Sigmoid colon (tissue), 7 donors: Measurements from ENCODE around the gene CHD8. TPM values are rescaled to one million over a fixed set of nuclear protein-coding genes. Genes with fewer than 3 reads are reported as not detected.

Experiments used
- DNase-seq: peaks from one replicate; pipeline ENCODE4 v3.0.0-alpha.2; 2019
- H3K27ac ChIP-seq, 4 donors: fragments of 200-600 bp; sonication (generic); one replicate each; pipeline ENCODE4 v1.5.1; 2016 to 2019; ENCODE audit warnings: mild to moderate bottlenecking in 1 of 4
- H3K27me3 ChIP-seq, 3 donors: fragments of 200-600 bp; sonication (generic); one replicate each; pipeline ENCODE4 v1.5.1; 2019; ENCODE audit warnings: mild to moderate bottlenecking in 1 of 3
- H3K36me3 ChIP-seq, 4 donors: fragments of 200-600 bp; sonication (generic); one replicate each; pipeline ENCODE4 v1.5.1; 2016 to 2019
- H3K4me1 ChIP-seq, 4 donors: fragments of 200-600 bp; sonication (generic); one replicate each; pipeline ENCODE4 v1.5.1; 2017 to 2019
- H3K4me3 ChIP-seq, 4 donors: fragments of 200-600 bp; sonication (generic); one replicate each; pipeline ENCODE4 v1.5.1; 2017 to 2019; ENCODE audit warnings: mild to moderate bottlenecking in 2 of 4, moderate library complexity in 1 of 4
- H3K9me3 ChIP-seq, 4 donors: fragments of 200-600 bp in 3 of 4; sonication (generic) in 3 of 4; one replicate each; pipeline versions ENCODE4 v1.5.1 to v1.6.1; 2013 to 2019
- EP300 ChIP-seq, 4 donors: sonication (generic); formaldehyde crosslinking; IDR thresholded peaks; one replicate each; pipeline ENCODE4 v1.6.1; 2017; ENCODE audit warnings: antibody characterized with exemption in 4 of 4
- POLR2A ChIP-seq, 2 donors: fragments of 450-650 bp; IDR thresholded peaks; one replicate each; pipeline ENCODE4 v1.6.1; 2016; ENCODE audit warnings: antibody characterized with exemption in 2 of 2, mild to moderate bottlenecking in 2 of 2, moderate library complexity in 2 of 2
- POLR2AphosphoS5 ChIP-seq, 4 donors: sonication (generic); formaldehyde crosslinking; IDR thresholded peaks; one replicate each; pipeline ENCODE4 v1.6.1; 2017; ENCODE audit warnings: antibody characterized with exemption in 4 of 4
- whole genome bisulfite sequencing, 2 donors: extraction: QIAGEN DNeasy Blood & Tissue Kit; methylation state at CpG; one replicate each; pipeline ENCODE4 v1.1.7; 2013; 5-methylcytosine and 5-hydroxymethylcytosine counted together
- intact Hi-C: fragments of 100-400 bp; cut with DNase I; formaldehyde crosslinking; loops from one replicate; pipeline ENCODE4 v1.15.1; 2023
- polyA plus RNA-seq, 3 donors: library from polyadenylated mRNA; stranded (reverse); fragments of 200-250 nt; gene quantifications; one replicate each; pipeline ENCODE4 v1.2.3, GENCODE V29; 2013
- total RNA-seq, 4 donors: library from RNA; depleted of rRNA; stranded (reverse); fragments of >200 nt; gene quantifications; one replicate each; pipeline ENCODE4 v1.1.0, GENCODE V29; 2016
- TF ChIP-seq, protein P1 (sequence below), 4 experiments: fragments of 450-650 bp in 3 of 4; fragments of 200-600 bp in 1 of 4; IDR thresholded peaks; one replicate each; pipeline ENCODE4 v1.5.1; 2016 to 2019; ENCODE audit warnings: antibody characterized with exemption in 4 of 4, mild to moderate bottlenecking in 3 of 4, moderate library complexity in 2 of 4
- donor health status: healthy with polysubstance abuse.
- donor health status: Bipolar disorder and iron deficiency.
- donor health status: healthy.

Gene CHD8, protein sequence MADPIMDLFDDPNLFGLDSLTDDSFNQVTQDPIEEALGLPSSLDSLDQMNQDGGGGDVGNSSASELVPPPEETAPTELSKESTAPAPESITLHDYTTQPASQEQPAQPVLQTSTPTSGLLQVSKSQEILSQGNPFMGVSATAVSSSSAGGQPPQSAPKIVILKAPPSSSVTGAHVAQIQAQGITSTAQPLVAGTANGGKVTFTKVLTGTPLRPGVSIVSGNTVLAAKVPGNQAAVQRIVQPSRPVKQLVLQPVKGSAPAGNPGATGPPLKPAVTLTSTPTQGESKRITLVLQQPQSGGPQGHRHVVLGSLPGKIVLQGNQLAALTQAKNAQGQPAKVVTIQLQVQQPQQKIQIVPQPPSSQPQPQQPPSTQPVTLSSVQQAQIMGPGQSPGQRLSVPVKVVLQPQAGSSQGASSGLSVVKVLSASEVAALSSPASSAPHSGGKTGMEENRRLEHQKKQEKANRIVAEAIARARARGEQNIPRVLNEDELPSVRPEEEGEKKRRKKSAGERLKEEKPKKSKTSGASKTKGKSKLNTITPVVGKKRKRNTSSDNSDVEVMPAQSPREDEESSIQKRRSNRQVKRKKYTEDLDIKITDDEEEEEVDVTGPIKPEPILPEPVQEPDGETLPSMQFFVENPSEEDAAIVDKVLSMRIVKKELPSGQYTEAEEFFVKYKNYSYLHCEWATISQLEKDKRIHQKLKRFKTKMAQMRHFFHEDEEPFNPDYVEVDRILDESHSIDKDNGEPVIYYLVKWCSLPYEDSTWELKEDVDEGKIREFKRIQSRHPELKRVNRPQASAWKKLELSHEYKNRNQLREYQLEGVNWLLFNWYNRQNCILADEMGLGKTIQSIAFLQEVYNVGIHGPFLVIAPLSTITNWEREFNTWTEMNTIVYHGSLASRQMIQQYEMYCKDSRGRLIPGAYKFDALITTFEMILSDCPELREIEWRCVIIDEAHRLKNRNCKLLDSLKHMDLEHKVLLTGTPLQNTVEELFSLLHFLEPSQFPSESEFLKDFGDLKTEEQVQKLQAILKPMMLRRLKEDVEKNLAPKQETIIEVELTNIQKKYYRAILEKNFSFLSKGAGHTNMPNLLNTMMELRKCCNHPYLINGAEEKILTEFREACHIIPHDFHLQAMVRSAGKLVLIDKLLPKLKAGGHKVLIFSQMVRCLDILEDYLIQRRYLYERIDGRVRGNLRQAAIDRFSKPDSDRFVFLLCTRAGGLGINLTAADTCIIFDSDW (N-terminal part only)
- 10 to 100 TPM; 36.0 to 53.5 (median 44.8) TPM for total RNA-seq
- 10 to 100 TPM in 2 of 3 donors, 1 to 10 TPM in 1; 9.0 to 32.9 (median 10.2) TPM for polyA plus RNA-seq

DNA sequence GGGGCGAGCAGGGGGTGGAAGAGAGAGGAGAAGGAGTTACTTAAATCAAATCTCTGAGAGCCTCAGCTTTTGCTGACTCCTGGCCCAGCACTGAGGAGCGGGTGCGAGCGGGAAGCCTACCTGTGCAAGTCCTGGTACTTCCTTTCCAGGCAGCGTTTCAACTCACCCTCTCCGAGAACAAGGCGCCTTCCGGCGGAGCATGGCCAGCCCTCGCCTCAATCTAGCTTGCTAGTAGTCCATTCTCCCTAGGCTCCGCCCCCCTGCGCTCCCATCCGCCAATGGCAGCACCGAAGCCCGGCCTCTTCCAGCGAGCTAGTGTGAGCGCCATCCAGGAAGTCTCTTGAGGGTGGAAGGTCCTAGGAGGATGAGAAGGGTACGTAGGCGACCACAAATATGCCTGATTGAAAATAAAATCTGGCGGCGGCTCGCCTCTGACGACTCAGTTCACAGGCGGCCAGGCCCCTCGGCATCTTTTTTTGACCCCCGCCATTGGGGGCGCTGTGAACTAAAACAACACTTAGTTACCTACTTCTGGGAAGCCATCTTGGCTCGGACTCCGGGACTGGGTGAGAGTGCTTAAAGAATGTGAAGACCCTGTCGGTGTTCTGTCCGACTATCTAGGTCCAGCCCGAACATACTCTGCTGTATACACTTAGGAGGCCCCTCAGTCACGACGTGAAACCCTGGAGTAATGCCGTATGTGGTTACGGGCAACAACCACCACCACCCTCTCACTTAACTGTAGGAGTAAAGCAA is at the start of gene CHD8:
Gene CHD8, minus strand, starts transcription at position 212 of the 756 bp plus-strand sequence. CDS start 24,480 bp downstream, outside the sequence.
- no peaks in the 10 kb centered on the region for H3K9me3 ChIP-seq
- WGBS, 2 donors, result 0 to 1% methylated on average over 36 of the region's 36 CpGs
- peak within 1 kb of the TSS; percentile 74 to 89 (median 86) for H3K4me3 ChIP-seq
- H3K4me1 ChIP-seq, result peaks cover 0 to 26% (median 25%) of the 10 kb centered on the region in 4 donors
- peak; percentile 100 for DNase-seq
- H3K27me3 ChIP-seq, result no peaks in the 10 kb centered on the region
- TF ChIP-seq, protein P1, sequence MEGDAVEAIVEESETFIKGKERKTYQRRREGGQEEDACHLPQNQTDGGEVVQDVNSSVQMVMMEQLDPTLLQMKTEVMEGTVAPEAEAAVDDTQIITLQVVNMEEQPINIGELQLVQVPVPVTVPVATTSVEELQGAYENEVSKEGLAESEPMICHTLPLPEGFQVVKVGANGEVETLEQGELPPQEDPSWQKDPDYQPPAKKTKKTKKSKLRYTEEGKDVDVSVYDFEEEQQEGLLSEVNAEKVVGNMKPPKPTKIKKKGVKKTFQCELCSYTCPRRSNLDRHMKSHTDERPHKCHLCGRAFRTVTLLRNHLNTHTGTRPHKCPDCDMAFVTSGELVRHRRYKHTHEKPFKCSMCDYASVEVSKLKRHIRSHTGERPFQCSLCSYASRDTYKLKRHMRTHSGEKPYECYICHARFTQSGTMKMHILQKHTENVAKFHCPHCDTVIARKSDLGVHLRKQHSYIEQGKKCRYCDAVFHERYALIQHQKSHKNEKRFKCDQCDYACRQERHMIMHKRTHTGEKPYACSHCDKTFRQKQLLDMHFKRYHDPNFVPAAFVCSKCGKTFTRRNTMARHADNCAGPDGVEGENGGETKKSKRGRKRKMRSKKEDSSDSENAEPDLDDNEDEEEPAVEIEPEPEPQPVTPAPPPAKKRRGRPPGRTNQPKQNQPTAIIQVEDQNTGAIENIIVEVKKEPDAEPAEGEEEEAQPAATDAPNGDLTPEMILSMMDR (IDR thresholded peaks at IDR 0.05), result peak in 2 of 4 experiments; percentile 23 to 37
- TF ChIP-seq POLR2A (IDR thresholded peaks at IDR 0.05), result peak in 1 of 2 donors; percentile 49
- TF ChIP-seq EP300 (IDR thresholded peaks at IDR 0.05), result no peak
- peak in 3 of 4 donors; percentile 73 to 84 (median 82) for TF ChIP-seq POLR2AphosphoS5 (IDR thresholded peaks at IDR 0.05)
- peaks cover 0 to 13% (median 6%) of the 10 kb centered on the region in 4 donors for H3K36me3 ChIP-seq
- intact Hi-C loops, result loop anchor here (1.0 to 10.0 kb wide), 4 partner anchors 19 to 461 kb away; partner anchors contain the start of genes RAB2B and SLC39A2
- H3K27ac ChIP-seq, result peak within 1 kb of the TSS; percentile 87 to 97 (median 92)

DNA sequence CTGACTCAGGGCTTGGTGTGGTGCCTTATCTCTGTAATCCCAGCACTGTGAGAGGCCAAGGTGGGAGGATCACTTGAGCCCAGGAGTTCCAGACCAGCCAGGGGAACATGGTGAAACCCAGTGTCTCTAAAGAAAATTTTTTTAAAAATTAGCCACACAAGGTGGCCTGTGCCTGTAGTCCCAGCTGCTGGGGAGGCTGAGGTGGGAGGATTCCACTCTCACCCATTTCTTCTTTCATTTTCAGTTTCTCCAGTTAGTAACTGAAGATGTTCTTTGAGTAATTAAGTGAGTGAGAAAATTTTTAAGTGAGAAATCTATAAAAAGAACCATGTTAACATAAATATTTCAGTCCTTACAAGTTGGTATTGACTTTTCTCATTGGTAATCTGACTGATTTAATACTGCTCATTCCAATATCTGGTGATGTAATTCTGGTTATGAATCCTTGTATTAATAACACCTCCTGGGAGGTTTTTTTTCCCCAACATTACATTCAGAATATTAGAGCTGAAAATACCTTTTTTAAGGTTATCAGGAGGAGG is 49.2 kb upstream of the CHD8 start:
- Histone ChIP-seq H3K36me3 (peaks cover 0 to 43% (median 20%) of the 10 kb centered on the region in 4 donors), H3K27me3 (no peaks in the 10 kb centered on the region), H3K27ac (no peak overlapping the region), H3K4me1 (peaks cover 0 to 17% (median 14%) of the 10 kb centered on the region in 4 donors), H3K4me3 (no peak overlapping the region), H3K9me3 (no peaks in the 10 kb centered on the region)
- DNase-seq, result no peak
- intact Hi-C loops, result no loop called here
- TF ChIP-seq, protein P1 (IDR thresholded peaks at IDR 0.05), result no peak
- TF ChIP-seq EP300 (IDR thresholded peaks at IDR 0.05) (no peak), POLR2A (IDR thresholded peaks at IDR 0.05) (no peak), POLR2AphosphoS5 (IDR thresholded peaks at IDR 0.05) (no peak)

DNA sequence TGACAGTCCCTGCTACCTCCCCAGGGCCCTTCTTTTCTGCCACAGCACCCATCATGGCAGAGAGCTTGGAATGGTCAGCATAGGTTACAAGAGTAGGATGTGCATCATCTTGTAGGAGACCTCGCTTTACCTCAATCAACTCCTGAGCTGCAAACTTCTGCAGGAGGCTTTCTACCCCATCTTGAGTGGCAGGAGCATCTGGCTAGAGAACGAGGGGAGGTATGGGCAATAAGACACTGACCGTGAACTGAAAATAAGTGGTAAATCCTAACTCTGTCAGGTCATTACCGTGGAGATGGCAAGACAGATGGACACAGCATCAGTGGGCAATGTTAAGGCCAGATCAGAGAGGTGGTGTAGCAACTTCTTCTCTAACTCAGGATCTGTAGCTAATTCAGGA is 47.5 kb upstream of the CHD8 start:
- Histone ChIP-seq H3K4me3 (no peak overlapping the region), H3K27me3 (no peaks in the 10 kb centered on the region), H3K36me3 (peaks cover 0 to 60% (median 26%) of the 10 kb centered on the region in 4 donors), H3K27ac (no peak overlapping the region), H3K9me3 (no peaks in the 10 kb centered on the region), H3K4me1 (peaks cover 0 to 7% (median 2%) of the 10 kb centered on the region in 4 donors)
- WGBS, 2 donors, result 94 to 97% methylated on average over 4 of the region's 4 CpGs
- DNase-seq, result no peak
- TF ChIP-seq POLR2AphosphoS5 (IDR thresholded peaks at IDR 0.05) (peak in 1 of 4 donors; percentile 6), POLR2A (IDR thresholded peaks at IDR 0.05) (no peak)
- intact Hi-C loops, result no loop called here

DNA sequence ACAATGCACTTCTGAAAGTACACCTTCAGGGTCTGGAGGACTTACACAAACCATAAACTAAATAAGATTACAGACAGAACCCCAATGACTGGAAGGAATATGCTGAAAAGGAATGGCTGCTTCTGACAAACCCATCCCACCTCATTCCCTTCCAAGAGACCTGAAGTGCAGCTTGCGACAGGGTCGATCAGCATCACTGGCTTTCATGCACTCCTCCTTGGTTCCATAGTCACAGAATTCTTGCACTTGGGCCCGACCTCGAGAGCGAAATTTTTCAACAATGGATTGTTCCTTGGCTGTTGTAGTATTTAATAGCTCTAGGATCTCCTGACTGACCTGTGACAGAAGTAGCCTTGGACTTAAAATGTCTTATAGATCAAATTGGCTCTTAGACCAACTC is 45.6 kb upstream of the CHD8 start:
- intact Hi-C loops, result no loop called here
- DNase-seq, result no peak
- Histone ChIP-seq H3K36me3 (peaks cover 0 to 71% (median 29%) of the 10 kb centered on the region in 4 donors), H3K4me1 (peaks cover 0 to 7% (median 3%) of the 10 kb centered on the region in 4 donors), H3K9me3 (no peaks in the 10 kb centered on the region), H3K4me3 (no peak overlapping the region), H3K27ac (no peak overlapping the region), H3K27me3 (no peaks in the 10 kb centered on the region)
- 93% methylated on average over 5 of the region's 5 CpGs for WGBS, 2 donors
- TF ChIP-seq POLR2AphosphoS5 (IDR thresholded peaks at IDR 0.05) (no peak), POLR2A (IDR thresholded peaks at IDR 0.05) (no peak), EP300 (IDR thresholded peaks at IDR 0.05) (no peak)
- TF ChIP-seq, protein P1 (IDR thresholded peaks at IDR 0.05), result no peak
